SK-N-SH (cell line): ENCODE results near the gene OSGIN1. TPM values are rescaled to one million over a fixed set of nuclear protein-coding genes. Genes with fewer than 3 reads are reported as not detected.

Experiments used
- CTCF ChIA-PET: fragments of 300-600, 350-600 bp; formaldehyde crosslinking; extraction: SDS; loops from one replicate; lab custom pipeline; 2021; lab: Yijun Ruan, JAX
- POLR2A ChIA-PET: fragments of 350-600 bp; sonication (Branson Sonifier 250); formaldehyde crosslinking; extraction: SDS; loops from one replicate; lab custom pipeline; 2020; ENCODE audit warnings: antibody characterized with exemption, inconsistent platforms; lab: Yijun Ruan, JAX
- DNase-seq: peaks from one replicate; pipeline ENCODE4 v3.0.0; 2012
- H2AFZ ChIP-seq: fragments of 200-600 bp; sonication (generic); 2 replicates; pipeline ENCODE4 v1.8.1; 2016; ENCODE audit warnings: antibody characterized with exemption, mild to moderate bottlenecking, low read depth
- H3F3A ChIP-seq: fragments of 200-600 bp; sonication (generic); replicated peaks from 2 replicates; pipeline ENCODE3; 2016; ENCODE audit warnings: antibody characterized with exemption, mild to moderate bottlenecking; ENCODE audit not compliant: insufficient read depth
- H3K27ac ChIP-seq, 2 experiments: fragments of 200-500 bp in 1 of 2; fragments of 200-600 bp in 1 of 2; sonication (Bioruptor generic) in 1 of 2; sonication (generic), shearing (Covaris generic) in 1 of 2; 2 replicates each; pipeline versions ENCODE4 v1.5.1 to v1.6.1; 2014 to 2016; ENCODE audit warnings: low read depth in 2 of 2, inconsistent platforms in 1 of 2, low read length in 1 of 2, mild to moderate bottlenecking in 1 of 2, mixed read lengths in 1 of 2
- H3K27me3 ChIP-seq: fragments of 200-600 bp; sonication (generic), shearing (Covaris generic); 2 replicates; pipeline ENCODE4 v1.6.1; 2016; ENCODE audit warnings: mixed run types; ENCODE audit not compliant: insufficient read depth
- H3K36me3 ChIP-seq, 2 experiments: fragments of 200-500 bp in 1 of 2; fragments of 200-600 bp in 1 of 2; sonication (Bioruptor generic) in 1 of 2; sonication (generic) in 1 of 2; replicated peaks in 1 of 2; 2 replicates each; pipeline versions ENCODE3 to v1.5.1; 2014 to 2016; ENCODE audit warnings: low read length in 1 of 2, mild to moderate bottlenecking in 1 of 2; ENCODE audit not compliant: insufficient read depth in 2 of 2, control insufficient read depth in 1 of 2
- H3K4me1 ChIP-seq, 2 experiments: fragments of 200-500 bp in 1 of 2; fragments of 200-600 bp in 1 of 2; sonication (Bioruptor generic) in 1 of 2; sonication (generic), shearing (Covaris generic) in 1 of 2; 2 replicates each; pipeline versions ENCODE4 v1.5.1 to v1.6.1; 2014 to 2016; ENCODE audit warnings: low read depth in 1 of 2, low read length in 1 of 2, mixed run types in 1 of 2; ENCODE audit not compliant: insufficient read depth in 2 of 2, control insufficient read depth in 1 of 2
- H3K4me2 ChIP-seq: fragments of 200-600 bp; sonication (generic), shearing (Covaris generic); 2 replicates; pipeline ENCODE4 v1.6.1; 2017; ENCODE audit warnings: mixed run types
- H3K4me3 ChIP-seq, 2 experiments: fragments of 200-500 bp in 1 of 2; fragments of 200-600 bp in 1 of 2; sonication (Bioruptor generic) in 1 of 2; sonication (generic), shearing (Covaris generic) in 1 of 2; 2 replicates each; pipeline versions ENCODE4 v1.5.1 to v1.8.1; 2014 to 2016; ENCODE audit warnings: low read depth in 2 of 2, inconsistent platforms in 1 of 2, low read length in 1 of 2, mild to moderate bottlenecking in 1 of 2, mixed read lengths in 1 of 2, moderate library complexity in 1 of 2
- H3K79me2 ChIP-seq: fragments of 200-600 bp; sonication (generic); 2 replicates; pipeline ENCODE4 v1.8.1; 2017; ENCODE audit warnings: mild to moderate bottlenecking; ENCODE audit not compliant: insufficient read depth
- H3K9ac ChIP-seq: fragments of 200-600 bp; sonication (generic); 2 replicates; pipeline ENCODE4 v1.6.1; 2017; ENCODE audit warnings: mixed run types
- H3K9me2 ChIP-seq: fragments of 200-600 bp; sonication (generic); 2 replicates; pipeline ENCODE4 v1.6.1; 2017; ENCODE audit warnings: mixed run types
- H3K9me3 ChIP-seq: fragments of 200-600 bp; sonication (generic); 2 replicates; pipeline ENCODE4 v1.6.1; 2017; ENCODE audit warnings: mixed run types, mild to moderate bottlenecking, moderate library complexity
- H4K20me1 ChIP-seq: fragments of 200-600 bp; sonication (generic); 2 replicates; pipeline ENCODE4 v1.6.1; 2017; ENCODE audit warnings: mild to moderate bottlenecking, mixed run types; ENCODE audit not compliant: insufficient read depth
- CHD2 ChIP-seq: fragments of 150-350 bp; IDR thresholded peaks from 2 replicates; pipeline ENCODE4 v1.6.1; 2018; ENCODE audit warnings: low read length; ENCODE audit not compliant: partially characterized antibody
- ELF1 ChIP-seq: IDR thresholded peaks from 2 replicates; pipeline ENCODE4 v1.4.0; 2012
- EP300 ChIP-seq, 2 experiments: IDR thresholded peaks; 2 replicates each; pipeline versions ENCODE4 v1.4.0 to v1.6.1; 2012; ENCODE audit warnings: borderline replicate concordance in 1 of 2, low read depth in 1 of 2, low read length in 1 of 2
- FOSL2 ChIP-seq: IDR thresholded peaks from 2 replicates; pipeline ENCODE4 v1.4.0; 2012; ENCODE audit warnings: low read depth, mild to moderate bottlenecking, moderate library complexity, borderline replicate concordance
- FOXJ3 ChIP-seq: sonication (generic); formaldehyde crosslinking; IDR thresholded peaks from 2 replicates; pipeline ENCODE4 v1.5.1; 2020; ENCODE audit warnings: mild to moderate bottlenecking, missing genetic modification reagents
- FOXM1 ChIP-seq: IDR thresholded peaks from 2 replicates; pipeline ENCODE4 v1.4.0; 2012; ENCODE audit warnings: low read depth, mild to moderate bottlenecking
- GATA2 ChIP-seq: sonication (generic); formaldehyde crosslinking; IDR thresholded peaks from 2 replicates; pipeline ENCODE4 v1.5.0; 2020; ENCODE audit warnings: mild to moderate bottlenecking, missing genetic modification reagents
- JUND ChIP-seq: IDR thresholded peaks from 2 replicates; pipeline ENCODE4 v1.4.0; 2012
- NRF1 ChIP-seq: IDR thresholded peaks from 2 replicates; pipeline ENCODE4 v1.6.1; 2012; ENCODE audit warnings: low read depth, mild to moderate bottlenecking, low read length
- PBX3 ChIP-seq: IDR thresholded peaks from 2 replicates; pipeline ENCODE4; 2012
- POLR2AphosphoS5 ChIP-seq: IDR thresholded peaks from 2 replicates; pipeline ENCODE4 v1.6.1; 2012; ENCODE audit warnings: low read depth, low read length
- RAD21 ChIP-seq: IDR thresholded peaks from 2 replicates; pipeline ENCODE4 v1.6.1; 2012; ENCODE audit warnings: mild to moderate bottlenecking, low read length
- RXRA ChIP-seq: IDR thresholded peaks from 2 replicates; pipeline ENCODE4 v1.4.0; 2012; ENCODE audit warnings: low read depth, mild to moderate bottlenecking, borderline replicate concordance
- TAF1 ChIP-seq: IDR thresholded peaks from 2 replicates; pipeline ENCODE4 v1.6.1; 2012; ENCODE audit warnings: low read depth, mild to moderate bottlenecking, low read length, moderate library complexity, borderline replicate concordance
- USF2 ChIP-seq: fragments of 150-350 bp; IDR thresholded peaks from 2 replicates; pipeline ENCODE4 v1.6.1; 2017; ENCODE audit warnings: antibody characterized with exemption, low read length, low read depth, borderline replicate concordance
- YY1 ChIP-seq: IDR thresholded peaks from 2 replicates; pipeline ENCODE4 v1.4.0; 2012; ENCODE audit warnings: low read depth, mild to moderate bottlenecking
- ZBTB33 ChIP-seq: IDR thresholded peaks from 2 replicates; pipeline ENCODE4 v1.4.0; 2012; ENCODE audit warnings: low read depth, borderline replicate concordance
- WGBS: methylation state at CpG from one replicate; pipeline ENCODE4 v1.1.6; 2017; ENCODE audit warnings: low lambda C conversion rate; 5-methylcytosine and 5-hydroxymethylcytosine counted together
- polyA plus RNA-seq, 3 experiments: library from polyadenylated mRNA; depleted of rRNA; stranded (reverse); fragments of >200 nt; gene quantifications; 2 replicates each; pipeline ENCODE4 v1.2.3, GENCODE V29; 2012

The OSGIN1 gene
- polyA plus RNA-seq, 1 of the 3 experiments (the other 2 are of a cell fraction): 4.8 TPM

GRCh38 chr16:83995754-83996153, 42.7 kb downstream of the OSGIN1 start (continued):
- TF ChIP-seq USF2: no peak
- no peak for TF ChIP-seq JUND
- TF ChIP-seq EP300 (IDR thresholded peaks at IDR 0.05; ENCODE audit: borderline replicate concordance in 1 of 2, low read depth in 1 of 2, low read length in 1 of 2): no peak
- TF ChIP-seq RXRA: no peak
- no peak for TF ChIP-seq FOXM1
- TF ChIP-seq, all 33 proteins: peak for 0

GRCh38 chr16:83996481-83997252, 43.6 kb downstream of the OSGIN1 start:
- H3K27ac ChIP-seq: no peak overlapping the region

More at GRCh38 chr16:83996481-83997252, 43.6 kb downstream of the OSGIN1 start:
- H3K9me3 ChIP-seq: no peaks in the 10 kb centered on the region
- no peaks in the 10 kb centered on the region for H3K9me2 ChIP-seq
- peaks cover 0 to 2% of the 10 kb centered on the region in 2 experiments; a peak in 1 of 4 replicates for H3K4me1 ChIP-seq
- no peaks in the 10 kb centered on the region for H3K27me3 ChIP-seq
- H2AFZ ChIP-seq: no peak overlapping the region
- ChIA-PET POLR2A (no interaction called here), CTCF (interaction anchor here (0.6 to 1.1 kb wide), 3 partner anchors 31 to 190 kb away, joined by 3 read pairs; partner anchors contain the start of gene TAF1C)
- no peak for DNase-seq
- WGBS: 68% methylated on average over 15 of the region's 15 CpGs
- H3F3A ChIP-seq: no peaks in the 10 kb centered on the region
- no peaks in the 10 kb centered on the region for H3K36me3 ChIP-seq
- no peaks in the 10 kb centered on the region for H4K20me1 ChIP-seq
- no peak overlapping the region for H3K9ac ChIP-seq
- TF ChIP-seq GATA2 (CRISPR knock-in tag): no peak
- TF ChIP-seq FOXM1: no peak
- no peak for TF ChIP-seq NRF1
- TF ChIP-seq YY1: no peak
- TF ChIP-seq FOSL2: no peak
- no peak for TF ChIP-seq ELF1
- TF ChIP-seq TAF1: no peak
- TF ChIP-seq POLR2AphosphoS5: no peak
- TF ChIP-seq CHD2: no peak
- TF ChIP-seq PBX3: no peak
- no peak for TF ChIP-seq RAD21
- TF ChIP-seq ZBTB33: no peak
- TF ChIP-seq USF2: no peak
- TF ChIP-seq FOXJ3 (CRISPR knock-in tag): no peak
- no peak overlapping the region for H3K4me2 ChIP-seq
- no peaks in the 10 kb centered on the region for H3K79me2 ChIP-seq
- H3K4me3 ChIP-seq: no peak overlapping the region
